Measurements from ENCODE around the gene ZFC3H1.
"Not testable (repeated sequence)": the region's sequence is repeated elsewhere in the genome, so short reads cannot be mapped to it uniquely, and the experiment has no call there.

The ZFC3H1 gene

DNA sequence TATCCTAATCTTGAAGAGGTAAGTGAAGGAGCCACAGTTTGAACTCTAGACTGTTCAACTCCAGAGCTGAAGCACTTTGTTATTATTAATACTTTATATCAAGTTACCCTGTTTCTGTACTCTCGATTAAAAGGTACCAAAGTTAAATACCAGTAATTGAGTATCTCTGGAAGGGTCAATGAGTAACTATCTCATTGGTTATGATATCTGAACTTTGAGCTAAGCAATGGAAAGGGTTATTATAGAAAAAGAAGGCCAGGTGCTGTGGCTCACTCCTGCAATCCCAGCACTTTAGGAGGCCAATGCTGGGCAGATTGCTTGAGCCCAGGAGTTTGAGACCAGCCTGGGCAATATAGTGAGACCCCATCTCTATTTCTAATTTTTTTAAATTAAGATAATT lies 32.1 kb upstream of the ZFC3H1 start:
- TF ChIP-seq, protein P1, sequence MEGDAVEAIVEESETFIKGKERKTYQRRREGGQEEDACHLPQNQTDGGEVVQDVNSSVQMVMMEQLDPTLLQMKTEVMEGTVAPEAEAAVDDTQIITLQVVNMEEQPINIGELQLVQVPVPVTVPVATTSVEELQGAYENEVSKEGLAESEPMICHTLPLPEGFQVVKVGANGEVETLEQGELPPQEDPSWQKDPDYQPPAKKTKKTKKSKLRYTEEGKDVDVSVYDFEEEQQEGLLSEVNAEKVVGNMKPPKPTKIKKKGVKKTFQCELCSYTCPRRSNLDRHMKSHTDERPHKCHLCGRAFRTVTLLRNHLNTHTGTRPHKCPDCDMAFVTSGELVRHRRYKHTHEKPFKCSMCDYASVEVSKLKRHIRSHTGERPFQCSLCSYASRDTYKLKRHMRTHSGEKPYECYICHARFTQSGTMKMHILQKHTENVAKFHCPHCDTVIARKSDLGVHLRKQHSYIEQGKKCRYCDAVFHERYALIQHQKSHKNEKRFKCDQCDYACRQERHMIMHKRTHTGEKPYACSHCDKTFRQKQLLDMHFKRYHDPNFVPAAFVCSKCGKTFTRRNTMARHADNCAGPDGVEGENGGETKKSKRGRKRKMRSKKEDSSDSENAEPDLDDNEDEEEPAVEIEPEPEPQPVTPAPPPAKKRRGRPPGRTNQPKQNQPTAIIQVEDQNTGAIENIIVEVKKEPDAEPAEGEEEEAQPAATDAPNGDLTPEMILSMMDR (IDR thresholded peaks at IDR 0.05; ENCODE audit: control extremely low read depth, extremely low read depth, low read depth, missing control alignments): no peak
- no peak for DNase-seq (ENCODE audit: extremely low spot score)
- POLR2A ChIA-PET: no interaction called here
- CTCF ChIA-PET: interaction anchor here (1.2 to 2.7 kb wide), 3 partner anchors 10 to 52 kb away, joined by 3 to 16 read pairs (median 13); partner anchors contain the start of gene TMEM19

DNA sequence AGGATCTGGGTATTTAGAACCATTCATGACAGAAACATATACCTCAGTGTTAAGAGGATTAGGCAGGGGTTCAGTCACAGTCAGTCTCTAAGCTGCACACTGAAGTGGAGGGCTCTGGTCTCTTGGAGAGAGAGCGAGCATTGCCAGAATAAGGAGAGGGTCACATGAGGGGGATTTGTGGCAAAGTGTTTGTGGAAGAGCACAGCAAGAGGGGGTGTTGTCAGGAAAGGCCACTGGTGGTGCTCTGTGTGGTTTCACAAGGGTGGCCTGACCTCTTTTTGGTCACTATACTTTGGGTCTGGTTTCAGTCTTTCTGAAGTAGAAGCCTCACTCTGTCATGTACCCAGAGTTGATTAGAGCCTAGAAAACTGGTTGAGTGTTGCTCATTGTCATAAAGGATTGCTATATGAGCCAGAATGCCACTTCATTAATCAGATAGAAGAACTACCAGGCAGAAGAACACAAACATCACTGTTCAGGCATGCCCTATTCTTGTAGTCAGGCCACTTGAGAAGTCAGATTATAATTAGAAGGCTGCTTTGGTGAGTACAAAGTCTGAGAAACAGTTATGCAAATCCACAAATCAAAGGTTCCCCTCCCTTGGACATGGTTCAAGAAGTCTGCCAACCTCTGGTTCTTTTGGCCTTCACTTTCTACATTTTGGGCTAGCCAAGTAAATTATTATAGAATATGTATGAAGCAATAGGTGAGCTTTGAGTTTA lies 30.6 kb upstream of the ZFC3H1 start:
- DNase-seq (ENCODE audit: extremely low spot score): peak; percentile 56
- ChIA-PET CTCF (interaction anchor here (0.6 to 2.7 kb wide), 5 partner anchors 10 to 54 kb away, joined by 3 to 16 read pairs (median 5); partner anchors contain the start of gene ZFC3H1), POLR2A (interaction anchor here (1.0 kb wide), 1 partner anchor 30 kb away, joined by 3 read pairs; the partner anchor contains the start of genes THAP2 and ZFC3H1)
- TF ChIP-seq, protein P1 (IDR thresholded peaks at IDR 0.05; ENCODE audit: control extremely low read depth, extremely low read depth, low read depth, missing control alignments): no peak

DNA sequence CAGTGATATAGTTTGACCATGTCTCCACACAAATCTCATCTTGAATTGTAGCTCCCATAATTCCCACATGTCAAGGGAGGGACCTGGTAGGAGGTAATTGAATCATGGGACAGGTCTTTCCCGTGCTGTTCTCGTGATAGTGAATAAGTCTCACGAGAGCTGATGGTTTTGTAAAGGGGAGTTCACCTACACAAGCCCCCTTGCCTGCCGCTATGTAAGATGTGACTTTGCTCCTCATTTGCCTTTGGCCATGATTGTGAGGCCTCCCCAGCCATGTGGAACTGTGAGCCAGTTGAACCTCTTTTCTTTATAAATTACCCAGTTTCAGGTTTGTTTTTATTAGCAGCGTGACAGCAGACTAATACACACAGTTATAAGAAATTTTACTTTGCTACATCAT lies 30.0 kb upstream of the ZFC3H1 start:
- not testable (repeated sequence) for DNase-seq (ENCODE audit: extremely low spot score)
- ChIA-PET POLR2A (interaction anchor here (1.0 kb wide), 1 partner anchor 30 kb away, joined by 3 read pairs; the partner anchor contains the start of genes THAP2 and ZFC3H1), CTCF (interaction anchor here (1.6 to 2.4 kb wide), 2 partner anchors 30 to 54 kb away, joined by 5 to 6 read pairs; partner anchors contain the start of gene ZFC3H1)

DNA sequence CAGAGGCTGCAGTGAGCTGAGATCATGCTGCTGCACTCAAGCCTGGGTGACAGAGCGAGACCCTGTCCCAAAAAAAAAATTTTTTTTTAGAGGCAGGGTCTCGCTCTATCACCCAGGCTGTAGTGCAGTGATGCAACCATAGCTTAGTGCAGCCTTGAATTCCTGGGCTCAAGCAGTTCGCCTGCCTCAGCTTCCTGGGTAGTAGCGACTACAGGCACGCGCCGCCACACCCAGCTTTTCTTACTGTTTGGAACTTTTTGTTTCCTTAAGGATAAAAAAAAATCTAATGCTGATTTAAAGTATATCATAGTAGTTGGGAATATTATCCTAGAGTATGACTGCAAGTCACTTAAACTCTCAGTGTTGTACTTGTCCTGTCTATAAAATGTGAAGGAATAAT lies 29.5 kb upstream of the ZFC3H1 start:
- CTCF ChIA-PET: interaction anchor here (1.6 to 2.4 kb wide), 2 partner anchors 30 to 54 kb away, joined by 5 to 6 read pairs; partner anchors contain the start of gene ZFC3H1
- no peak for DNase-seq (ENCODE audit: extremely low spot score)
- TF ChIP-seq, protein P1 (IDR thresholded peaks at IDR 0.05; ENCODE audit: control extremely low read depth, extremely low read depth, low read depth, missing control alignments): no peak
- POLR2A ChIA-PET: interaction anchor here (1.0 kb wide), 1 partner anchor 29 kb away, joined by 3 read pairs; the partner anchor contains the start of genes THAP2 and ZFC3H1

DNA sequence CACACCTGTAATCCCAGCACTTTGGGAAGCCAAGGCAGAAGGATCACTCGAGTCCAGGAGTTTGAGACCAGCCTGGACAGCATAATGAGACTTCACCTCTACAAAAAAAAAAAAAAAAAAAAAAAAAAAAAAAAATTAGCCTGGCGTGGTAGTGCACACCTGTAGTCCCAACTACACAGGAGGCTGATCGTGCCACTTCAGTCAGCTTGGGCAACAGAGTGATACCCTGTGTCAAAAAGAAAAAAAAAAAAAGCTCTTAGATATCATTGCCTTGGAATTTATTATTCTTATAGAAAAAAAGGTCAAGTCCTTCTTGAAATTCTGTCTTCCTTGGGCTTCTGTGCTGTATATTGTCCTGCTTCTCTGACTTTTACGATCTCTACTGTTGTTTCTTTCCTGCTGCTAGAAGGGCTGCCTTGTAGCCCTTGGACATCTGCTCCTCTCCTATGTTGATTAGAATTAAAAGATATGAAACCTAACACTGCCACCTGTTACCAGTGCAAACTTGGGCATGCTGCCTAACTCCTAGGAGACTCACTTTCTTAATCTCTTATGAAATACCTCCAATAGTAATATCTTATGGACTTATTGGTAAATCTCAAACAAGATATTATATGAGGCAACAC lies 28.0 kb upstream of the ZFC3H1 start:
- TF ChIP-seq, protein P1 (IDR thresholded peaks at IDR 0.05; ENCODE audit: control extremely low read depth, extremely low read depth, low read depth, missing control alignments): no peak
- no peak for DNase-seq (ENCODE audit: extremely low spot score)
- ChIA-PET POLR2A (no interaction called here), CTCF (interaction anchor here (0.7 kb wide), 1 partner anchor 12 kb away, joined by 3 read pairs; no protein-coding TSS in a partner anchor)

DNA sequence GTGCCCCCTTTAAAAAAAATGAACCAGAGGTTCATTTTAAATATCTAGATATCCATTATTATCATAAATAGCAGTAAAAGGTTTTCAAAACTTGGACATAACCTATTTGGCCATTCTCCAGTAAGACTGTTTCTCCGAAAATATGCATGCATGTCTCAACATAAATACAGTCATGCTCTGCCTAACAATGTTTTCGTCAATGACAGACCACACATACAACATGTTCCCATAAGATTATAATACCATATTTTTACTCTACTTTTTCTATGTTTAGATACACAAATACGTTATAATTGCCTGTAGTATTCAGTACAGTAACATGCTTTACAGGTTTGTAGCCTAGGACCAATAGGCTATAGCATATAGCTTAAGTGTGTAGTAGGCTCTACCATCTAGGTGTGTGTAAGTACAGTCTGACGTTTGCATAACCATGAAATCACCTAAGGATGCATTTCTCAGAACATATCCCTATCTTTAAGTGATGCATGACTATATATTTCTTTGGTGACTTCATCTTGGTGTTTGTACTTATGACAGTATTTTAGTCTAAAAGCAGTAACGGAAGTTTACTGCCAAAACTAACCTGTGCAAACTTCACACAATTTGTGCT lies 25.4 kb upstream of the ZFC3H1 start:
- TF ChIP-seq, protein P1 (IDR thresholded peaks at IDR 0.05; ENCODE audit: control extremely low read depth, extremely low read depth, low read depth, missing control alignments): no peak
- DNase-seq (ENCODE audit: extremely low spot score): no peak
- ChIA-PET POLR2A (no interaction called here), CTCF (no interaction called here)

DNA sequence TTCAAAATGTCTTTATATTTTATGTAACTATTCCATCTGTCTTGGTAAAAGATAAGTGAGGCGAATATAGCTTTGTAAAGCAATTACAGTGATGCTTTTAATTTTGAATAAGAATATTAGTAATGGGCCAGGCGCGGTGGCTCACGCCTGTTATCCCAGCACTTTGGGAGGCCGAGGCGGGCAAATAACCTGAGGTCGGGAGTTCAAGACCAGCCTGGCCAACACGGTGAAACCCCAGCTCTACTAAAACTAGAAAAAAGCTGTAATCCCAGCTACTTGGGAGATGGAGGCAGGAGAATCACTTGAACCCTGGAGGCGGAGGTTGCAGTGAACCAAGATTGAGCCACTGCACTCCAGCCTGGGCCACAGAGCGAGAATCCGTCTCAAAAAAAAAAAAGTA lies 23.5 kb upstream of the ZFC3H1 start:
- CTCF ChIA-PET: interaction anchor here (0.9 to 4.4 kb wide), 9 partner anchors 10 to 61 kb away, joined by 4 to 31 read pairs (median 17); partner anchors contain the start of genes THAP2 and ZFC3H1
- not testable (repeated sequence) for DNase-seq (ENCODE audit: extremely low spot score)
- POLR2A ChIA-PET: interaction anchor here (3.0 kb wide), 1 partner anchor 24 kb away, joined by 34 read pairs; the partner anchor contains the start of genes THAP2 and ZFC3H1
